ENCODE results near the gene AKR1C8.
"Not testable (repeated sequence)": the region's sequence is repeated elsewhere in the genome, so short reads cannot be mapped to it uniquely, and the experiment has no call there.

AKR1C8 gene

DNA sequence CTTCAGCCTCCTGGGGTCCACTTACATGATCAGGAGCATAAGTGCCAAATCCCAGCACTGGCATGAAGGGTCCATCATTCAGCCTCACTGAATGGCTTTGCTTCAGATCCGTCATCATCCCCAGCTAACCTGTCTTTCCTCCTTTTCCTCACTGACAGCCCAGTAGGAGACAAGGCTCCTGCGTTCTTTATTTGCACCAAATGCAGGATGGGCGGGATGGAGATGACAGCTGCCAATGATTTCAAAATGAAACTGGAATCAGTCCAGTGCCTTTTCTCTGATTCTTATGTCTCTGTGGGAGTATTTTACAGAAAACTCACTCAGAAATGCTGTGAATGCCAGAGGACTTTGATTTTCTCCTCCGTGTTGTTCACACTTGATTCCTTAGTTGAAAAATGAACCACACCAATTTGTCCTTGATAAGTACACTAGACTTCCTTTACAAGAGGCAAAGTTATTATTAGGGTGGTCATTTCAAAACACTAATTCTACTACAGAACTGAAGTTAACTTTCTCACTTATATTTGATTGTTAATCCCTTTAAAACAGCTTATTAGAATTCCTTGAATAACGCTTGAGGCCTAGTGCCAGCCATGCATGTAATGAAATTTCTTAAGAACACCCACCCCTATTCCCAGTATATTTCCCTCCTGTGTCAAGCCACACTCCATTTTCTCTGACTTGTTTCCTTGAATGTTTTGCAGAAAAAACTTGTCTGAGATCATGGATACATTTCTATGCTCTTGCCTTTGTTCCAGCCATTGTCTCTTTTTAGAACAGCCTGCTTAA, at the start of gene AKR1C8:
TSS of gene AKR1C8 (minus strand) at position 164 of the 789 bp plus-strand sequence. CDS start at position 118, 46 bp downstream.
- DNase-seq (ENCODE audit: low read depth) = no peak
- H3K4me3 ChIP-seq (ENCODE audit: low read depth, low read length) = no peak within 1 kb of the TSS
- TF ChIP-seq, protein P1, sequence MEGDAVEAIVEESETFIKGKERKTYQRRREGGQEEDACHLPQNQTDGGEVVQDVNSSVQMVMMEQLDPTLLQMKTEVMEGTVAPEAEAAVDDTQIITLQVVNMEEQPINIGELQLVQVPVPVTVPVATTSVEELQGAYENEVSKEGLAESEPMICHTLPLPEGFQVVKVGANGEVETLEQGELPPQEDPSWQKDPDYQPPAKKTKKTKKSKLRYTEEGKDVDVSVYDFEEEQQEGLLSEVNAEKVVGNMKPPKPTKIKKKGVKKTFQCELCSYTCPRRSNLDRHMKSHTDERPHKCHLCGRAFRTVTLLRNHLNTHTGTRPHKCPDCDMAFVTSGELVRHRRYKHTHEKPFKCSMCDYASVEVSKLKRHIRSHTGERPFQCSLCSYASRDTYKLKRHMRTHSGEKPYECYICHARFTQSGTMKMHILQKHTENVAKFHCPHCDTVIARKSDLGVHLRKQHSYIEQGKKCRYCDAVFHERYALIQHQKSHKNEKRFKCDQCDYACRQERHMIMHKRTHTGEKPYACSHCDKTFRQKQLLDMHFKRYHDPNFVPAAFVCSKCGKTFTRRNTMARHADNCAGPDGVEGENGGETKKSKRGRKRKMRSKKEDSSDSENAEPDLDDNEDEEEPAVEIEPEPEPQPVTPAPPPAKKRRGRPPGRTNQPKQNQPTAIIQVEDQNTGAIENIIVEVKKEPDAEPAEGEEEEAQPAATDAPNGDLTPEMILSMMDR (IDR thresholded peaks at IDR 0.05; ENCODE audit: control insufficient read depth, extremely low read depth, insufficient read depth) = no peak

DNA sequence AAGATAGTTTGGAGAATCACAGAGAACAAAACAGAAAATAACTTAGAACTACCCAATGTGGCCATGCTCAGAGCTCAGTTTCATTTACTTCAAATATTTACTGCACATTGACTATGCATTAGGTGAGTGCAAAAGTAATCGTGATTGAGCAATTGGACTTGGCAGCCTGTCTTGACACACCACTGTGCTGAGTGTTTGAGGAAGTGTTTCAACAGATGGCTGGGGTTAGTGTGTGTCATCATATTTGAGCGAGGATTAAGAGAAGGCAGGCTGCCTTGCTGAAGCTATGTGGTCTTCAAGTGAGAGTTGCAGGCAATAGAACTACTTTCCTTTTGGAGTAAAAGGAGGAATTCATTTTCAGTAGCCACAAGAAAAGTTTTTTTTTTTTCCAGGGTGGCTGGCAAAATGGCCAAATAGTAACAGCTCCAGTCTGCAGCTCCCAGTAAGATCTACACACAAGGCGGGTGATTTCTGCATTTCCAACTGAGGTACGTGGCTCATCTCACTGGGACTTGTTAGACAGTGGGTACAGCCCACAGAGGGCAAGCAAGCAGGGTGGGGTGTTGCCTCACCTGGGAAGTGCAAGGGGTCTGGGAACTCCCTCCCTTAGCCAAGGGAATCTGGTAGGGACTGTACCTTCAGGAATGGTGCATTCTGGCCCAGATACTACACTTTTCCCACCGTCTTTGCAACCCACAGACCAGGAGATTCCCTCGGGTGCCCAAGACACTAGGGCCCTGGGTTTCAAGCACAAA, 49.3 kb upstream of the AKR1C8 start:
- no peak overlapping the region for H3K4me3 ChIP-seq (ENCODE audit: low read depth, low read length)
- TF ChIP-seq, protein P1 (IDR thresholded peaks at IDR 0.05; ENCODE audit: control insufficient read depth, extremely low read depth, insufficient read depth) = no peak
- DNase-seq (ENCODE audit: low read depth) = peak; percentile 50

DNA sequence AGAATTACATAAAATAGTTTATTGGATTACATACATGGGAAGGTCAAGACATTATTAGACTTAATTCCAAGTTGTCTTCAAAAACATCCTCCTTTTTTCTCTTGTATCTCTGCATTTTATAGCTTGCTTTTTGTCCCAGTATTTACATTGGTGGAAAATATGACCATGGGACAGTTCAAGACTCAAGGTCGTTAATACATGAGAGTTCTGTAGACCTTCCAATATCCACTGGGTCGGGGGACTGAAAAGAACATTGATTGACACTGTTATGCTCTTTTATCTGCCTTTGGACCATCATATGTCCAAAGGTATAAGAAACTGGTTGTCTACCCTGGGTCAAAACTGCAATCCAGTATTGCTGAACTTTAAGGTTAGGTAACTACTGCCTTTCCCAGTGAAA, 48.4 kb upstream of the AKR1C8 start:
- TF ChIP-seq, protein P1 (IDR thresholded peaks at IDR 0.05; ENCODE audit: control insufficient read depth, extremely low read depth, insufficient read depth) = no peak
- DNase-seq (ENCODE audit: low read depth) = no peak
- H3K4me3 ChIP-seq (ENCODE audit: low read depth, low read length) = no peak overlapping the region

DNA sequence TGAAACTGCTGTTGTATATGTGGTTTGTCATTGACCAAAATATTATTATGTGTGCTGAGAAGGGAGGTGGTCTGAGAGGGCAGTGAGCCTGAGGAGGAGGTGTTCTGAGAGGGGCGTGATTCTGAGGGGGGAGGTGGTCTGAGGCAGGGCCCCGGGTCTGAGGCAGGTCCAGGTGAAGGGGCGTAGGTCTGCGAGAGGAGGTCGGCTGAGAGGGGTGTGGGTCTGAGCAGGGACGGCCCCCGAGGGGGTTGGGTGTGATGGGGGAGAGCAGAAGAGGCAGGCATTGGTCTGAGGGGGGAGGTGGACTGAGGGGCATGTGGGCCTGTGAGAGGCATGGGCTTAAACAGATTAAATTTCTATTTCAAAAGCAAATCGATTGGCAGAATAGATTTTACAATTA, 44.1 kb upstream of the AKR1C8 start:
- TF ChIP-seq, protein P1 (IDR thresholded peaks at IDR 0.05; ENCODE audit: control insufficient read depth, extremely low read depth, insufficient read depth) = no peak
- no peak for DNase-seq (ENCODE audit: low read depth)
- no peak overlapping the region for H3K4me3 ChIP-seq (ENCODE audit: low read depth, low read length)

DNA sequence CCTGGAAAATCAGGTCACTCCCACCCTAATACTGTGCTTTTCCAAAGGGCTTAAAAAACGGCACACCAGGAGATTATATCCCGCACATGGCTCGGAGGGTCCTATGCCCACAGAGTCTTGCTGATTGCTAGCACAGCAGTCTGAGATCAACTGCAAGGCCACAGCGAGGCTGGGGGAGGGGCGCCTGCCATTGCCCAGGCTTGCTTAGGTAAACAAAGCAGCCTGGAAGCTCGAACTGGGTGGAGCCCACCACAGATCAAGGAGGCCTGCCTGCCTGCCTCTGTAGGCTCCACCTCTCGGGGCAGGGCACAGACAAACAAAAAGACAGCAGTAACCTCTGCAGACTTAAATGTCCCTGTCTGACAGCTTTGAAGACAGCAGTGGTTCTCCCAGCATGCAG, 38.0 kb upstream of the AKR1C8 start:
- not testable (repeated sequence) for DNase-seq (ENCODE audit: low read depth); H3K4me3 ChIP-seq (ENCODE audit: low read depth, low read length)

DNA sequence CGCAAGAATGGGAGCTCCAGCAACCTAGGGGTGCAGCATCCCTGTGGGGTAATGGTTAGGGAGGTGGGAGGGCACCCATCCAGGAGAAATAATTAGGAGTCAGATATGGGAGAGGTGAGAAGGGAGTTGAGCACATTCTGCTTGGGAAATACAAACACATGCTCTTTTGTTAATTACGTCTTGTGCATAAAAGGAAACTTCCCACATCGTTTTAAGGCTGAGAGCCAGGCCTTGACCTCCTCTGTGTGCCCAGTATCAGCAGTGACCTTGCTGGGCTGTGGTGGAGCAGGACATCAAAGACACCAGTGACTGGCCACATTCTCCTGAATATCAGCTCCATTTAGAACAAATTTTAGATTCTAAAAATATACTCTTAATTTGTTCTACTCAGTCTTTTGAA, 34.3 kb upstream of the AKR1C8 start:
- no peak for DNase-seq (ENCODE audit: low read depth)
- no peak overlapping the region for H3K4me3 ChIP-seq (ENCODE audit: low read depth, low read length)
- TF ChIP-seq, protein P1 (IDR thresholded peaks at IDR 0.05; ENCODE audit: control insufficient read depth, extremely low read depth, insufficient read depth) = no peak

DNA sequence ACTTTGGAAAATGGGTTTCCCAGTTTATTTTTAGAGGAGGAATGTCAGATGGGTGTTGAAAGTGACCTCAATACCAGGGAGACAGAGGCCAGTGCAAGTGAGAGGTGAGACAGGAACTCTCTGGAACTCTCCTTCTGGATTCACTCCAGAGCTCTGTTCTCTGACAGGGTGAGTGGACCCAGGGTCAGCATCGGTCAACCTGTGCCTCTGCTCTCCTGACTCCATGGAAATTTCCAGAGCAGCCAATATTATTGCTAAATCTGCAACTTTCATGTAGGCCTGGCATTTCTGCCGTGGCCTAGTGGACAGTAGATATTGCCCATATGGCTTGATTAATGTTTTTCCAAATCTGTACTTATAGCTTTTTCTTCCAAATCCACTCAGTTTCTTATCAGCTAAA, 31.9 kb upstream of the AKR1C8 start:
- TF ChIP-seq, protein P1 (IDR thresholded peaks at IDR 0.05; ENCODE audit: control insufficient read depth, extremely low read depth, insufficient read depth) = no peak
- no peak overlapping the region for H3K4me3 ChIP-seq (ENCODE audit: low read depth, low read length)
- DNase-seq (ENCODE audit: low read depth) = no peak
